ENCODE data around the gene ZNF362.
A peak's percentile ranks its signal among the peaks of the same experiment; 100 is the strongest.

The ZNF362 gene, protein sequence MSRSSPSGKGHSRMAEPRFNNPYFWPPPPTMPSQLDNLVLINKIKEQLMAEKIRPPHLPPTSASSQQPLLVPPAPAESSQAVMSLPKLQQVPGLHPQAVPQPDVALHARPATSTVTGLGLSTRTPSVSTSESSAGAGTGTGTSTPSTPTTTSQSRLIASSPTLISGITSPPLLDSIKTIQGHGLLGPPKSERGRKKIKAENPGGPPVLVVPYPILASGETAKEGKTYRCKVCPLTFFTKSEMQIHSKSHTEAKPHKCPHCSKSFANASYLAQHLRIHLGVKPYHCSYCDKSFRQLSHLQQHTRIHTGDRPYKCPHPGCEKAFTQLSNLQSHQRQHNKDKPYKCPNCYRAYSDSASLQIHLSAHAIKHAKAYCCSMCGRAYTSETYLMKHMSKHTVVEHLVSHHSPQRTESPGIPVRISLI

DNA sequence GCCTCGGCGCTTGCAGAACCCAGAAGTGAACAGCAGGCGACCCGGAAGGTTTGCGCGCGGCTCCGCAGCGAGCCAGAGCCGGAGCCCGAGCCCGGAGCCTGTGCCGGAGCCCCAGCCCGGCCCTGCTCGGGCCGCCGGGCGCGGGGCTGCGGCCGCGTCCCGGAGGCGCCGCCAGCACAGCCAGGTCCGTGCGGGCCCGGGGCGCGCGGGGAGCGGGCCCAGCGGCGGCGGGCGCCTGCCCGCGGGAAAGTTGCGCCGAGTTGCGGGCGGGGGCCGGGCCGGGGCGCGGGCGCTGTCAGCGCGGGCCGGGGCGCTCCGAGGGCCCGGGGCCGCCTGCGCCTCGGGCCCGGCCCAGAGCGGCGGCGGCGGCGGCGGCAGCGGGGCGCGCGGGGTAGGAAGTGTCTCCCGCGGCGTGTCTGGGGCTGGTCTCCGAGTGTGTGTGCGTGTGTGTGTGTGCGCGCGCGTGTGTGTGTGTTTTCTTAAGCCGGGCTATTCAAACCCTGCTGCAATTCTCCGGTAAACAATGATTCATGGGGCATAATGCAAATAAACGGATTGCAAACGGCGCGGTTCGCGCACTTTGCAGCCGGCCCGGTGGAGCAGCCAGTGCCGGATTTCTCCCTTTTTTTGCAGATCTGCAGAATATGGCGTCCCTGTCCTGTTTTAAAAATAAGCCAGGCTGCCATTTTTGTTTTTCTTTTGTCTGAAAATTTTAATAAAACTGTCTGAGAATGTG lies at the start of gene ZNF362:
Gene ZNF362 (plus strand): TSS at position 22 of the 736 bp plus-strand sequence. CDS start 14,083 bp downstream, outside the sequence.
- H3K4me3 Mint-ChIP-seq = peak within 1 kb of the TSS; percentile 96 to 99
- DNase-seq = peak; percentile 58
- ATAC-seq (replicated peaks) = peak; percentile 76 to 79
- peak within 1 kb of the TSS; percentile 98 for H3K27ac Mint-ChIP-seq
- peaks cover 24 to 48% of the 10 kb centered on the region in 2 donors for H3K4me1 Mint-ChIP-seq
- peaks cover 5% of the 10 kb centered on the region in 2 donors for H3K36me3 Mint-ChIP-seq
- H3K9me3 Mint-ChIP-seq = peaks cover 2% of the 10 kb centered on the region in 2 donors
- peaks cover 2 to 4% of the 10 kb centered on the region in 2 donors for H3K27me3 Mint-ChIP-seq

DNA sequence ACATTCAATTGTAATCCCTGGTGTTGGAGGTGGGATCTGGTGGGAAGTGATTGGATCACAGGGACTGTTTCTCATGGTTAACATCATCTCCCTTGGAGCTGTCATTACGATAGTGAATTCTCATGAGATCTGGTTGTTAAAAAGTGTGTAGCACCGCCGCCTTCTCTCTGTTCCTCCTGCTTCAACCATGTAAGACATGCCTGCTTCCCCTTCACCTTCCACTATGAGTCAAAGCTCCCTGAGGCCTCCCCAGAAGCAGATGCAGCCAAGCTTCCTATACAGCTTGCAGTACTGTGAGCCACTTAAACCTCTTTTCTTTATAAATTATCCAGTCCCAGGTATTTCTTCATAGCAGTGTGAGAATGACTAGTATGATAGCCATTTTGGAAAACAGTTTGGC lies 44.3 kb upstream of the ZNF362 start:
- DNase-seq (no peak), ATAC-seq (replicated peaks) (peak; percentile 65 to 89)
- Mint-ChIP-seq H3K36me3 (peaks cover 0 to 5% of the 10 kb centered on the region in 2 donors), H3K27ac (peak overlapping the region; percentile 57), H3K27me3 (peaks cover 59 to 73% of the 10 kb centered on the region in 2 donors), H3K4me3 (no peak overlapping the region), H3K9me3 (peaks cover 0 to 2% of the 10 kb centered on the region in 2 donors), H3K4me1 (peaks cover 0 to 5% of the 10 kb centered on the region in 2 donors)

GRCh38 chr1:33219886-33220661 lies 36.2 kb upstream of the ZNF362 start:
- no peak for ATAC-seq (replicated peaks)
- DNase-seq = no peak
- Mint-ChIP-seq H3K9me3 (peaks cover 13 to 17% of the 10 kb centered on the region in 2 donors), H3K27me3 (peaks cover 17 to 50% of the 10 kb centered on the region in 2 donors), H3K4me3 (no peak overlapping the region), H3K36me3 (peaks cover 0 to 2% of the 10 kb centered on the region in 2 donors), H3K27ac (no peak overlapping the region), H3K4me1 (peaks cover 0 to 7% of the 10 kb centered on the region in 2 donors)

- Mint-ChIP-seq H3K27ac (no peak overlapping the region), H3K9me3 (peaks cover 14 to 17% of the 10 kb centered on the region in 2 donors)
Measured at GRCh38 chr1:33220676-33221384, 35.5 kb upstream of the ZNF362 start.

GRCh38 chr1:33221385-33221758 lies 34.9 kb upstream of the ZNF362 start:
- ATAC-seq (replicated peaks) (no peak), DNase-seq (no peak)
- peaks cover 17 to 49% of the 10 kb centered on the region in 2 donors for H3K27me3 Mint-ChIP-seq
- no peak overlapping the region for H3K4me3 Mint-ChIP-seq
- peaks cover 0 to 7% of the 10 kb centered on the region in 2 donors for H3K4me1 Mint-ChIP-seq
- peaks cover 0 to 2% of the 10 kb centered on the region in 2 donors for H3K36me3 Mint-ChIP-seq
- peaks cover 14 to 17% of the 10 kb centered on the region in 2 donors for H3K9me3 Mint-ChIP-seq
- no peak overlapping the region for H3K27ac Mint-ChIP-seq

More at GRCh38 chr1:33220676-33221384, 35.5 kb upstream of the ZNF362 start:
- ATAC-seq (replicated peaks) = no peak
- peaks cover 0 to 2% of the 10 kb centered on the region in 2 donors for H3K36me3 Mint-ChIP-seq
- peaks cover 0 to 7% of the 10 kb centered on the region in 2 donors for H3K4me1 Mint-ChIP-seq
- peaks cover 17 to 49% of the 10 kb centered on the region in 2 donors for H3K27me3 Mint-ChIP-seq
- no peak overlapping the region for H3K4me3 Mint-ChIP-seq
- DNase-seq = no peak

DNA sequence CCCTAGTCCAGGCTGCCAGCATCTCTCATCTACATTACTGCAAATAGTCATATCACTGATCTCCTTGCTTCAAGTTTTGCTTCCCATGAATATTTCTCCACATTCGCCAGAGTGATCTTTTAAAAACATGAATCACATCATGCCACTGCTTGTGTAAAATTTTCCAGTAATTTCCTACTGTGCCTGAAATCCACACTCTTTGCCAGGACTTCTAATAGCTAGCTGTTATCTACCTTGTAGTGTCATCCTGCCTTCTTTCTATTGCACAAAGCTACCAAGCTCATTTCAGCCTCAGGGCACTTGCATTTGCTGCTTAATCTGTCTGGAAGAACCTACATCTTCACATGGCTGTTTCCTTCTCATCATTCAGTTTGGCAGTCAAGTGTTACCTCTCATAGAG lies 33.9 kb upstream of the ZNF362 start:
- H3K27me3 Mint-ChIP-seq = peaks cover 13 to 49% of the 10 kb centered on the region in 2 donors
- DNase-seq = no peak
- peaks cover 0 to 4% of the 10 kb centered on the region in 2 donors for H3K4me1 Mint-ChIP-seq
- no peak for ATAC-seq (replicated peaks)
- peaks cover 14 to 17% of the 10 kb centered on the region in 2 donors for H3K9me3 Mint-ChIP-seq
- peaks cover 0 to 2% of the 10 kb centered on the region in 2 donors for H3K36me3 Mint-ChIP-seq
- H3K27ac Mint-ChIP-seq = no peak overlapping the region
- H3K4me3 Mint-ChIP-seq = no peak overlapping the region

DNA sequence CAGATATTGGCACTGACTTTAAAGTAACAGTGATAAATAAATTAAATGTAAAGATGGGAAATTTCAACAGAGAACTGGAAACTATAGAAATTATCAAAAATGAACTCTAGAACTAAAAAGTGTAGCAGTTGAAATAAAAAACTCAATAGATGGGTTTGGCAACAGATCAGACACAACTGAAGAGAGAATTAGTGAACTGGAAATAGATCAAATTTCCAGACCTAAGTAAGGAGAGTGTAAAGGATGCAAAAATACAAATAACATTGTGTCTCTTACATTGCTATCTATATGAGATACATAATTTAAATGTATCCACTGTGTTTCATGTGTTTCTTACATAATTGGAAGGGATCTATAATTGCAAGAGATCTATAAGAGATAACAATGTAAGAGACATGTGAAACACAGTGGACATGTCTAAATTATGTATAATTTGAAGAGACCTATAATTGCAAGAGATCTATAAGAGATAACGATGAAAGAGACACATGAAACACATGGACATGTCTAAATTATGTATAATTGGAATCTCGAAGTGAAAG lies 32.1 kb upstream of the ZNF362 start:
- no peaks in the 10 kb centered on the region for H3K4me1 Mint-ChIP-seq
- peaks cover 14 to 17% of the 10 kb centered on the region in 2 donors for H3K9me3 Mint-ChIP-seq
- no peak overlapping the region for H3K27ac Mint-ChIP-seq
- H3K27me3 Mint-ChIP-seq = peaks cover 26 to 58% of the 10 kb centered on the region in 2 donors
- H3K36me3 Mint-ChIP-seq = peaks cover 0 to 2% of the 10 kb centered on the region in 2 donors
- no peak overlapping the region for H3K4me3 Mint-ChIP-seq
- DNase-seq (no peak), ATAC-seq (replicated peaks) (no peak)

- Mint-ChIP-seq H3K36me3 (peaks cover 0 to 2% of the 10 kb centered on the region in 2 donors), H3K27ac (no peak overlapping the region), H3K9me3 (peaks cover 14 to 17% of the 10 kb centered on the region in 2 donors), H3K4me1 (no peaks in the 10 kb centered on the region), H3K4me3 (no peak overlapping the region), H3K27me3 (peaks cover 30 to 55% of the 10 kb centered on the region in 2 donors)
- DNase-seq = no peak
- no peak for ATAC-seq (replicated peaks)
Measured at GRCh38 chr1:33225586-33225985, 30.7 kb upstream of the ZNF362 start.

- H3K4me1 Mint-ChIP-seq = no peaks in the 10 kb centered on the region
- DNase-seq (no peak), ATAC-seq (replicated peaks) (no peak)
- H3K27me3 Mint-ChIP-seq = peaks cover 21 to 30% of the 10 kb centered on the region in 2 donors
- H3K4me3 Mint-ChIP-seq = no peak overlapping the region
- H3K36me3 Mint-ChIP-seq = no peaks in the 10 kb centered on the region
- no peak overlapping the region for H3K27ac Mint-ChIP-seq
- H3K9me3 Mint-ChIP-seq = peaks cover 9 to 10% of the 10 kb centered on the region in 2 donors
Measured at GRCh38 chr1:33228935-33229487, 27.3 kb upstream of the ZNF362 start.

DNA sequence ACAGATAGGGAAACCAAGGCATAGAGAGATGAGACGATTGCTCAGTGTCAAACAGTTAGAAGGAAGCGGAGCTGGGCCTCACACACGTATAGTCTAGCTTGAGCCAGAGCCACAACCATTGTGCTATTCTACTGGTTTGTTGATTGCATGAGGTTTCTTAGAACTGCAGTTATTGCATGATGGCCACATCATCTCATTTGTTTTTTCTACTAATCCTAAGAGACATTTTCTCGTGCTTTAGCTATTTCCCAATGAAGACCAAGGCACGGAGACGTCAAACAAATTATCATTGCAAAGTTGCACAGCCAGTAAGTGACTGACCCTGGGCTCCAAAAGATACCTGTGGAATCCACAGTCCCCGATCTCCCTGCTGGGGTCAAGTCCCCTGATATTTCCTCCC lies 25.1 kb upstream of the ZNF362 start:
- no peaks in the 10 kb centered on the region for H3K4me1 Mint-ChIP-seq
- H3K4me3 Mint-ChIP-seq = no peak overlapping the region
- no peaks in the 10 kb centered on the region for H3K9me3 Mint-ChIP-seq
- H3K27ac Mint-ChIP-seq = no peak overlapping the region
- DNase-seq = no peak
- no peak for ATAC-seq (replicated peaks)
- no peaks in the 10 kb centered on the region for H3K36me3 Mint-ChIP-seq
- peaks cover 28% of the 10 kb centered on the region in 2 donors for H3K27me3 Mint-ChIP-seq

GRCh38 chr1:33232716-33233115 lies 23.6 kb upstream of the ZNF362 start:
- DNase-seq (no peak), ATAC-seq (replicated peaks) (no peak)
- Mint-ChIP-seq H3K27ac (no peak overlapping the region), H3K4me1 (no peaks in the 10 kb centered on the region), H3K36me3 (no peaks in the 10 kb centered on the region), H3K4me3 (no peak overlapping the region), H3K9me3 (no peaks in the 10 kb centered on the region), H3K27me3 (peaks cover 28 to 33% of the 10 kb centered on the region in 2 donors)

DNA sequence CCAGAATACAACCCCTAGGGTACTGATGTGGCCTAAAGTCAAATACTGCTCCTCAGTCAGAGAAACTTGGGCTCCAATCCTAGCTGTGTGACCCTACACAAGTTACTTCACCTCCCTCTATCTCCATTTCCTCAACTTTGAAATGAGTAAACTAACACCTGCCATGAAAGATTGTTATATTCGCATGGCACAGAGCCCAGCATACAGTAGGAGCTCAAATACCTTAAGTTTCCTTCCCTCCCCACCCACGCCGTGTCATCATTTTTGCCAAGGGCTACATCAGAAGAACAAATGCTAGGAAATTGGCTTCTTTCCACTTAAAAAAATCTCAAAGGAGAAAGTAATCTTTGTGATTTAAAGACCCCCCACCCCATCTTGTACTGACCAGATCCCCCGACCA lies 22.2 kb upstream of the ZNF362 start:
- H3K4me3 Mint-ChIP-seq = no peak overlapping the region
- peaks cover 0 to 2% of the 10 kb centered on the region in 2 donors for H3K36me3 Mint-ChIP-seq
- DNase-seq (no peak), ATAC-seq (replicated peaks) (no peak)
- no peak overlapping the region for H3K27ac Mint-ChIP-seq
- peaks cover 19 to 20% of the 10 kb centered on the region in 2 donors for H3K27me3 Mint-ChIP-seq
- no peaks in the 10 kb centered on the region for H3K9me3 Mint-ChIP-seq
- H3K4me1 Mint-ChIP-seq = no peaks in the 10 kb centered on the region

GRCh38 chr1:33234588-33234990 lies 21.7 kb upstream of the ZNF362 start:
- peaks cover 19 to 20% of the 10 kb centered on the region in 2 donors for H3K27me3 Mint-ChIP-seq
- H3K4me1 Mint-ChIP-seq = no peaks in the 10 kb centered on the region
- H3K27ac Mint-ChIP-seq = no peak overlapping the region
- ATAC-seq (replicated peaks) (no peak), DNase-seq (no peak)
- peaks cover 0 to 2% of the 10 kb centered on the region in 2 donors for H3K36me3 Mint-ChIP-seq
- H3K4me3 Mint-ChIP-seq = no peak overlapping the region
- H3K9me3 Mint-ChIP-seq = no peaks in the 10 kb centered on the region
